Measurements from ENCODE around the gene CCDC138.

Gene CCDC138

GRCh38 chr2:108866041-108866440, 79.5 kb downstream of the CCDC138 start:
- in situ Hi-C loops (cut with HindIII; ENCODE audit: low sequenced_read_pairs) = no loop called here
- no peak for DNase-seq (ENCODE audit: low read depth)
- TF ChIP-seq CTCF (IDR thresholded peaks at IDR 0.05; ENCODE audit: low read depth, low read length, missing control alignments) = no peak

GRCh38 chr2:108868911-108869310, 82.3 kb downstream of the CCDC138 start:
- TF ChIP-seq CTCF (IDR thresholded peaks at IDR 0.05; ENCODE audit: low read depth, low read length, missing control alignments) = no peak
- in situ Hi-C loops (cut with HindIII; ENCODE audit: low sequenced_read_pairs) = no loop called here
- no peak for DNase-seq (ENCODE audit: low read depth)
- H3K4me3 ChIP-seq (ENCODE audit: low read depth, low read length) = no peak overlapping the region

More at GRCh38 chr2:108866041-108866440, 79.5 kb downstream of the CCDC138 start:
- no peak overlapping the region for H3K4me3 ChIP-seq (ENCODE audit: low read depth, low read length)

GRCh38 chr2:108869542-108869941, 83.0 kb downstream of the CCDC138 start:
- no peak overlapping the region for H3K4me3 ChIP-seq (ENCODE audit: low read depth, low read length)
- no peak for TF ChIP-seq CTCF (IDR thresholded peaks at IDR 0.05; ENCODE audit: low read depth, low read length, missing control alignments)
- in situ Hi-C loops (cut with HindIII; ENCODE audit: low sequenced_read_pairs) = no loop called here
- DNase-seq (ENCODE audit: low read depth) = no peak

GRCh38 chr2:108870069-108870644, 83.6 kb downstream of the CCDC138 start:
- in situ Hi-C loops (cut with HindIII; ENCODE audit: low sequenced_read_pairs) = no loop called here
- DNase-seq (ENCODE audit: low read depth) = no peak
- no peak overlapping the region for H3K4me3 ChIP-seq (ENCODE audit: low read depth, low read length)
- TF ChIP-seq CTCF (IDR thresholded peaks at IDR 0.05; ENCODE audit: low read depth, low read length, missing control alignments) = no peak

GRCh38 chr2:108877506-108877905, 90.9 kb downstream of the CCDC138 start:
- no peak for TF ChIP-seq CTCF (IDR thresholded peaks at IDR 0.05; ENCODE audit: low read depth, low read length, missing control alignments)
- in situ Hi-C loops (cut with HindIII; ENCODE audit: low sequenced_read_pairs) = no loop called here
- no peak for DNase-seq (ENCODE audit: low read depth)

GRCh38 chr2:108878276-108878675, 91.7 kb downstream of the CCDC138 start:
- H3K4me3 ChIP-seq (ENCODE audit: low read depth, low read length) = no peak overlapping the region
- in situ Hi-C loops (cut with HindIII; ENCODE audit: low sequenced_read_pairs) = no loop called here
- no peak for DNase-seq (ENCODE audit: low read depth)
- no peak for TF ChIP-seq CTCF (IDR thresholded peaks at IDR 0.05; ENCODE audit: low read depth, low read length, missing control alignments)

More at GRCh38 chr2:108877506-108877905, 90.9 kb downstream of the CCDC138 start:
- no peak overlapping the region for H3K4me3 ChIP-seq (ENCODE audit: low read depth, low read length)

Measured in astrocyte of the cerebellum (primary cell).